ENCODE measurements around the gene HMGCLL1.

Gene HMGCLL1

DNA sequence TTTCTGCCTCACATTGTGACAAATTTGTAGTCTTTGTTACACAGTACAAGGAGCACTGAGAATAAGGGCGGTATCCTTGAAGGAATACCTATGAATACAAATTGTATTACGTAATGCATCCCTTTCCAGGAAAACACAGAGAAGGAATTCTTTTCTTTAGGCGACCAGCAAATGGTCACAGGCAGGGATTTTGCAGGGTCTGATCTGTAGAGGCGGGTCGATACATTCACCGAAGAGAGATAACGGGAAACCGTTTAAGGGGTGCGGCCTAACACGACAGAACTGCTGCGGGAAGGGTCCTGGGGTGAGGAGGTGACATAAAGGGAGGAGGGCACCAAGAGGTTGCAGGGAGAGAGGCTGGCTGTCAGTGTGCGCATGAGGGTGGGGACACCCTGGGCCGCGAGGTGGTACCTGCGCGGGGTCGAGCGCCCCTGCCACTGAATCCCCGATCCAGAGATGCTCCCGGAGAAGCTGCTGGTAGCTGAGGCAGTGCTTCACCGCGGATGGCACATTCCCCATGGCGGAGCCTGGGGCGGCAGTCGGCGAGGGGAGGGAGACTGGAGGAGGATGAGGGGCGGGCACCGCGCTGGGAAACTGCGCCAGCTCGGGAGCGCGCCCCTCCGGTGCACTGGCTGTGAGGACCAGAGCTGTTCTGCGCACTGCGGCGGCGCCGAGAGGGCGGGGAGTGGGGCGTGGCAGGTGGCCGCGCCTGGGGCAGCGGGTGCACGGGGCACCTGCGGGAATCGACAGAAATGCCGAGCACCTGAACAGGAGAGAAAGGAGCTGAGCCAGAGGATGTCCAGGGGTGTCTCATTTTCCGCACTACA, at the start of gene HMGCLL1:
Gene HMGCLL1 (minus strand): TSS at position 656 of the 827 bp plus-strand sequence. CDS start 137 bp downstream, at position 519.
- no peak for DNase-seq

DNA sequence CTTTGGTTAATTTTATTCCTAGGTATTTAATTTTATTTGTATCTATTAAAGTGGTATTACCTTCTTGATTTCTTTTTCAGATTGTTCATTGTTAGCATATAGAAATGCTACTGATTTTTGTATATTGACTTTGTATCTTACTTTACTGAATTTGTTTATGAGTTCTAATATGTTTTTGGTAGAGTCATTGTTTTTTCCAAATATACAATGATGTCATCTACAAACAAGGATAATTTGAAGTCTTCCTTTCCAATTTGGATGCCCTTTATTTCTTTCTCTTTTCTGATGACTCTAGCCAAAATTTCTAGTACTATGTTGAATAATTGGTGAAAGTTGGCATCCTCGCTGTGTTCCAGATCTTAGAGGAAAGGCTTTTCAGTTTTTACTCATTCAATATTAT, 43.0 kb upstream of the HMGCLL1 start:
- no peak for DNase-seq

DNA sequence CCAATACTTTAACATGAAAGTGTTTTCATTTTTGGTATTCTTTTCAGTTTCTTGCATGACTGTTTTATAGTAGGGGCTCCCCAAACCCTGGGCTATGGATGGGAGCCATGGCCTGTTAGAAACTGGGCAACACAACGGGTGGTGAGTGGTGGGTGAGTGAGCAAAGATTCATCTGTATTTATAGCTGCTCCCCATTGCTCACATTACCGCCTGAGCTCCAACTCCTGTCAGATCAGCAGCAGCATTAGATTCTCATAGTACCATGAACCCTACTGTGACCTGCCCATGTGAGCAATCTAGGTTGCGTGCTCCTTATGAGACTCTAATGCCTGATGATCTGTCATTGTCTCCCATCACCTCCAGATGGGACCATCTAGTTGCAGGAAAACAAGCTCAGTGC, 42.3 kb upstream of the HMGCLL1 start:
- no peak for DNase-seq

DNA sequence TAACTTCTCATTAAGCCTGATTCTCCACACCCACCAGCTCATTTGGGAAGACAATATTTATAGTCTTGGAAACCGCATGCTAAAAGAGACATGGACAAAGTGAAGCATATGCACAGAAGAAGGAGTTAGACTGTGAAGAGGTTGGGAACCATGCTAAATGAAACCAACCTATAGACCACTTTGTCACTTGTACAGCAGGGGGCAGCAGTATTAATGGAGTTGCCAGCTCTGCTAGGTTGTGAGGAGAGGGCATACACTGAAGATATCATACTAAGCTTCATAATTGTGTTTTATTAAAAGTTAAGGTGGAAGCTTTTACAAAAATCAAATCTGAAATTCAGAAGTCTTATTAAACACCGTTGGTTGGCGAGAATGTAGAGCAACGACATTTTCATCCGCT, 38.3 kb upstream of the HMGCLL1 start:
- no peak for DNase-seq

DNA sequence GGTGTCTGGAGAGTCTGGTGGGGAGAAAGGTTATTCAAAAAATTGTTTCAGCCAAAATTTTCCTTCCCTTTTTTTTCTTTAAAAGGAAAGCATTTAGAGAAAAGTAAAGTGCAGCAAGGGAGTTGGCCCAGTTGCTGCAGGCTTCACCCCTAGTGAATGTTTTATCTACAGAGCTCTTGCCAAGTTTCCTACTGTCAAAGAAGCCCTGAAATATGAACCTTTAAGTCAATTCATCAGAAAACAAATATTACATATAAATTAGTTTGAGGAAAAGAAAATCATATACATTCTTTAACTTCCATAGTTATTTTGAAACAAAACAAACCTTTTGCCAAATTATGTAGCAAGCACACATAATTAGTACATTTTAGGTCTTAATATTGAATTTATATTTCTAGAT, 25.0 kb upstream of the HMGCLL1 start:
- DNase-seq = no peak

DNA sequence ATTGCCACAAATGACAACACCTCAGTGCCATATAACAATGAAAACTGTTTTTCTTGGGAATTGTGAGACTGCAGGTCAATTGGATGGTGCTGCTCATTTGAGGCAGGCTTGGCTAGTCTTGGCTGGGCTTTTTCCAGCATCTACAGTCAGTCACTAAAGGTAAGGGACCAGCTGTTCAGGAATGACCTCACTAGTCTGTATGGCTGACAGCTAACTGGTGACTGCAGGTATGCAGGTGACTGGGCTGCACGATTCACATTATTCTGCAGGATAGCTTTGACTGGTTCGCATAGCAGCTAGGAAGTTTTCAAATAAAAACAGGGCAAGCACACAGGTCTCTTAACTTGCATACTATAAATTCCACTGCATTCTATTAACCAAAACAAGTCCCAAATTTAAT, 22.1 kb upstream of the HMGCLL1 start:
- DNase-seq = no peak

DNA sequence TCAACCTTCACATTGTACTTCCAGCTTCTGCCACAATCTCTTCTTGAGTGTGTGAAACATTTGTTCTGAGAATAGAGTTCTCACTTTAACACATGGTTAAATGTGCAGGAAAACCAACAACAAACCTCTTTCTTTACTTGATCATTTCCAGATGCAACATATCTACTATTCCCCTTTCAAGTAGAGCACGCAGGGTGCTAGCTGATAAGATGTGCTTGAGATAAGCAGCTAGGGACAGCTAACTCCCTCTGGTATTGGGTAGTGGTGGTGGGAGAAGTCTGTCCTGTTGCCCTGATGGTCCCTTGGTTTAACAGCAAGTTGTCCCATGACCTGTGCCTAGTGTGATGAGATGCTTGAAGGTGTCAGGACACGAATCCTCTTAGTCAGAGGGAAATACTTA, 15.4 kb upstream of the HMGCLL1 start:
- no peak for DNase-seq

DNA sequence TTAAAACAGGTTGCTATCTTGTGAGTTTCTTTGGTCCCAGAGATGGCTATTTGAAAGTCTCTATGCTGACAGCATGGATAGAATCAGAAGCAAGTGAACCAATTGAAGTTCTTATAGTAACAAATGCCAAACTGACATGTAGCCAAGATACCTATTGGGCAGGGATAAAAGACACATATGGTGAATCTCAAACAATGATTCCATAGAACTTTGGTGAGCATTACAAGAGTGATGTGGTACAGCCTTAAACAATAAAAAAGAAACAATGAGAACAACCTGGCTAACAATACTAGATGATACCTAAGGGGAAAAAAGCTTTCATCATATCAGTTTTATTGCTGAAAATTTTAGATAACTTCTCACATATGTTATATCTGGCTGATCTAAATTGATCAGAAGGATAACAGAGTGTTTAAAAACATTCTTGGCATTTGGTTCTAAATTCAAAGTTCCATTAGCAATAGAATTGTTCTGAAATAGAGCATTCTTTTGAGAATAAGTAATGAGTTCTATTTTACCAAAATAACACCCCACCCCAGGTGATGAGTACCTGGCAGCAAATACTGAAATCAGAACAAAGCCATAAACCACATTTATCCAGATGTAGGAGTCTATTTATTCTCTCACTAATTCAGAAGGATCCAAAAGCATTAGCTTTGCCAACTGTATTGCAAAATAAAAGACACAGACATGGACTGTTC, 5.8 kb upstream of the HMGCLL1 start:
- no peak for DNase-seq

DNA sequence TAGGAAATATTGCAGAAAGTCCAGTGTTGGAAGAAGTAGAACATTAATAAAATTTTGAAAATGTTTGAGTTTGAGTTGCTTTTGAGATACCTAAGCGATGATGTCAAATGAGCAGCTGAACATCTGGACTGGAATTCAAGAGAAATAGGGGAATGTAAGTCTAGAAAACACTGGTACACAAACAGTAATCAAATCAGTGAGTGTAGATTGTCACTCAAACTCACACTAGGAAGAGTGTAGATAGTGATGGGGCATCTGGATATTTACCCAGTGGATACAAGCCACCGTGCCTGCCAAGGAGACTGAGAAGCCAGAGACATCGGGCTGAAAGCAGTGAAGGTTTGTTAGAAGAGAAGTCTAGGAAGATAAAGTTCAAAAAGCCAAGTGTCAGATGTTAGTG, 2.2 kb downstream of the HMGCLL1 start:
- DNase-seq = no peak

DNA sequence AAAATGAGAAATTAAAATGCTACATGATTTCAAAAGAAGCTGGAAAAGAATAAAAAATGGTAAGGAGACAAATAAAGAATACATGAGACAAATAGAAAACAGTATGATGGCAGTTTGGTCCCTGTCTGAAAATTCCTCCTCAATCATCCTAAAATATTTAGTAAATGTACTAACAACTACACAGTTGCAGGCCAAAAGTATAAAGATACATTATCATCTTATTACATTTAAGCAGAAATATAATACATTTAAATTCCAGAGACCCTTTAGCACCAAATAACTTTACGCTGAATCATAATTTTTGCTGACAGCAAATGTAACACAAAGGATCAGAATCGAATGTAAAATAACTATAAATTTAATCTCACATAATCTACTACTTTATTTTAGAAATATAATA, 4.4 kb downstream of the HMGCLL1 start:
- no peak for DNase-seq

DNA sequence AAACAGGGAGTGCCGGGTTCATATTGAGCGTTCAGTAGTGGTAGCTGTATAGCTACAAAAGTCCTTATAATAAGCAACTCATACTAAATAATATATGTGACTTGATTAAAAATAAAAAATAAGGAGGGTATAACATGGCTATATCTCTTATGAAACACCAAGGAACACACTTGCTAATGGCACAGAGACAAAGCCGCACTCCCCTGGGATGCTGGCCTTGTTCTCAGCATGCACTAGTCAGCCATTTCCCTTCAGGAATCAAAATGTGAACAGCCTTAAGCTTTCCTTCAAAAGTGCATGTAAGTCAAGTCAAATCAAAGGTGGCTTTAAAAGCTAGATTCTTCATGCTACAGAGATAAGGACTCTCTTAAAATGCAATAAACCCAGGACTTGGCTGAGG, 9.4 kb downstream of the HMGCLL1 start:
- DNase-seq = no peak

DNA sequence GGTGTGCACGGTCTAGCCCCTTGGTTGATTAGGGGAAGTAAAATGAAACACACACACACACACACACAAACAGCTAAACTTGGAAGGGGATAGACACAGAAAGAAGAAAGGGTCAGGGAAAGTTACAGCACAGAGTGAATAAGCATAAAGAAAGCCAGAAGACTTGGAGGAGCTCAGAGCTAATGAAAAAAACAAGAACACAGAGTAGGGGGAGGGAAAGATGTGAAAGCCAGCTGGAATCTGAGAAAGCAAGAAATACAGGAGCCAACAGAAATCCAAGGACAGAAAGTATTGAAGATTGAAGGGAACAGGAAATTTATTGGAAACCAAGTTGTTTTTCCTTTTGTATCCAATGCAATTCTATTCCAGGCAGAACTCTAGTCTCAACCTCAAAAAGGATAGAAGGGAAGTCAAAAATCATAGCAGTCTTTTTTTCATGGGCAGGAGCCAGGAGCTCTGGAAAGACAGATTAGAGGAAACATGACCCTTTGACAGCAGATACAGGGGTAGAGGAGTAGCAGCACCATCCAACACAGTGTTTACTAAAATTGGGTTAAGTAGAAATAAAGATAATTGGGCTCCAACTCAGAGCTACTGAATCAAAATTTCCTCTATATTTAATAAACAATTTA, 10.1 kb downstream of the HMGCLL1 start:
- no peak for DNase-seq

DNA sequence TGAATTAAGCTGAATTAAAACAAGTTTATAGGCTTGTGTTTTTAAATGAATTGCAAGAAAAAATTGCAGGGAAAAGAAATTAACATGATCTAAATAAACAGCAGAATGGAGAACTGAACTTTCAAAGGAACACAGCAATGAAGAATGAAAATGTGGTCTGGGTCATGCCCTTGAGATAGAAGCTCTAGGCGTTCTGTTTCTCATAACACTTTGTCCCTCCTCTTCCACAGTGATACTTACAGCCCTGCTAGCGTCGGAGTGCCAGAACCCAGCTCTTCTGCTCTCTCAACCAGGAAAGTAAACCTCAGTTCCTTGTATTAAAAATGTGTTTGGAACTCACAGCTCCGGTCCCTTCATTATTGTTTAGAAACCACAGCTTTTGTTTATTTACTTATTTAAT, 11.4 kb downstream of the HMGCLL1 start:
- DNase-seq = no peak

DNA sequence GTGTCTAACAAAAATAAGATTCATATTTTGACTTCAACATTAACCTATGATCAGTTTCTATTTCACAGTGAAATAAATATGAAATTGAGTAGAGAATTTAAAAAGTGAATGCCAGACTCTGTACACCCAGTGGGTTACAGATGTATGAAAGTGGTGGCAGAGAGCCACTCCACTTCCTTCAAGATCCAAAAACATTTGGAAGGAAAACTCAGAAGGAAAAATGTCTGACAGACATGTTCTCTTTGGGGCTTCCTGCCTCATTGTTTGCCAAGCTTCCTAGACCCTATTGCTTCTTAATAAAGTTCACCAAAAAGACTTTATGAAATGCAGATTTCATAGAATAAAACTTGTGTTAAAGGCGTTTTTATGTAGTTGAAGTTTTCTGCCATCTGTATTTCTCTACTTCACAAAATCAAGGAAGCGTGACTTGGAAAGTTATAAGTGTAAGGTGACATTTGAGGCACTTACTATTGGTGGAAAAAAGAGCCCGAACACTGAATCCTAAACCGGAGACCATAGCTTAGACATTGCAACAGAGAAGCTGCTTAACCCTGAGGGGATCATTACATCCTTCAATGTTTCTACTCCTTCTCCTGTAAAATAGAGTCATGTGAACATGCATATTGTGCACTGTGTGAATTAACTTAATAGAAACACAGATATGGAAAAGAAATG, 12.8 kb downstream of the HMGCLL1 start:
- DNase-seq = no peak

DNA sequence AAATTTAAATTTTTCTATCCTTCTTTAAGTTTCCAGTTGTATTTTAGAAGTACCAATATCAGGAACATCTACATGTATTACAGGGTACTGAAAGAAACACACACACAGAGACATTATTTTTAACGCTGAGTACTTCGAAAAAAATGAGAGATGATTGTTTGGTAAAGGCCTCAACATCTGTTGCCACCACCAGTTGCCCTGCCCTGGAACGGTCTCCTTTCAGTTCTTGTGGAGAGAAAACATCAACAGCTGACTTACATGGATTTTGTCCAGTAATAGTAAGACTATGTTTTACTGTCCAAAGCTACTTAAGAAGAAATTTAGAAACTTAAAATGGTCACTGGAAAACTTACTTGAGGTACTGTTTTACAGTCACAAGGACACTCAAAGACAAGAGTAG, 16.7 kb downstream of the HMGCLL1 start:
- DNase-seq = no peak

DNA sequence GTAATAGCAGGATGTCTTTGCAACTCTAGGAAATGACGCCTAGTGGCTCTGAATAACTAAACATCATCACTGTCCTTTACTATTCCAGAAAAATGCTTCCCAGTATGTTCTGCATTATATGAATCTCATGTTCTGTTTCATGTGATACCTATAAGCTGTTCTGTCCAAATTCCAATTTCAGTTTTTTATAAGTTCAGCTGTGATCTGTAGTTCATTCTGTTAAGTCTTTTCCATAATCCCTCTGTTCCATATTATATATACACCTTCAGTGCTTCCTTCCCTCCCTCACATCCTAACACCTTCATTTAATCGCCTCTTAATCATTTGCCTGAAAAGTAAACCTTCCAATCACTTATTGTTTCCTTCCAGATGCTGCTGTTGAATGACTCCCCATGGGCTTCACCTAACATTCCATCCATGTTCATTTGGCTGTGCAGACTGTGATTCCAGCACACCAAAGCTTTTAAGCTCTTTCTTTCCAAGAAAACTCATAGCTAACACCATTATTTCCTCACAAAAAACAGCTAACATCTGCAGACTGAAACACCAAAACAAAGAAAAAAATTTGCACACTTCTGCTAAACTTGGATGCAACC, 18.6 kb downstream of the HMGCLL1 start:
- DNase-seq = no peak

DNA sequence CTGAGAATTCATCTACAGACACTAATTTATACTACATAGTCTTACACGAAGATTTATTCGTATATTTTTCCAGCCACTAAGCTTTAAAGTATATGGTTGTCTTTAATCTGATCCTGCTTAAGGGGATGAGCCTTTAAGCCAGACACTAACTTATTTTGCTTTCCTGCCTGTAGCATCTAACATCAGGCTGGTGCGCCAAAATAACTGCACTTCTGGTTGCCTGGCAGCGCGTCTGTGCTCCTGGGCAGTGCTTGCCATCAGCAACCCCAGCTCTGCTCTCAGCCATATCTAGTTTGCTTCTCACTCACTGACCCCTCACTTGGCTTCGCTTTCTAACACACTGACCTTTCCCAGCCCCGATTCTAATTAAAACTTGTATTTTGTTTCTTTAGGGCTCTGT, 21.8 kb downstream of the HMGCLL1 start:
- no peak for DNase-seq

DNA sequence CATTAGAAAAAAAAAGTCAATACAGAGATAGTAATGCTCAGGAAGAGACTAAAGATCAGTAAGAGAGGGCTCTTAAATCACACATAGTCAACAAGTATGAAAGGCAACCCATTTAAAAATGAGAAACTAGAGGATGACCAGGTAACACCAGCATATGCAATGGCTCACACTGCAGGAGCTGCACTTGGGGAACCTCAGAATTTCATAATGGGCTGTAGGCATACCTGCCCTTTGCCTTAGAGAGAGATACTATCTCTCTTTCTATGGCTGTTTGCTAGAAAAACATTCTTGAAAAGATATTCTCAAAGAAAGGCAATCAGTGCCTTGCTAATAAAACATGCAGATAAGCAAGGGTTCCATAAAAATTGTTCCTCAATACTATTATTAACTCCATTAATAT, 33.2 kb downstream of the HMGCLL1 start:
- DNase-seq = no peak

DNA sequence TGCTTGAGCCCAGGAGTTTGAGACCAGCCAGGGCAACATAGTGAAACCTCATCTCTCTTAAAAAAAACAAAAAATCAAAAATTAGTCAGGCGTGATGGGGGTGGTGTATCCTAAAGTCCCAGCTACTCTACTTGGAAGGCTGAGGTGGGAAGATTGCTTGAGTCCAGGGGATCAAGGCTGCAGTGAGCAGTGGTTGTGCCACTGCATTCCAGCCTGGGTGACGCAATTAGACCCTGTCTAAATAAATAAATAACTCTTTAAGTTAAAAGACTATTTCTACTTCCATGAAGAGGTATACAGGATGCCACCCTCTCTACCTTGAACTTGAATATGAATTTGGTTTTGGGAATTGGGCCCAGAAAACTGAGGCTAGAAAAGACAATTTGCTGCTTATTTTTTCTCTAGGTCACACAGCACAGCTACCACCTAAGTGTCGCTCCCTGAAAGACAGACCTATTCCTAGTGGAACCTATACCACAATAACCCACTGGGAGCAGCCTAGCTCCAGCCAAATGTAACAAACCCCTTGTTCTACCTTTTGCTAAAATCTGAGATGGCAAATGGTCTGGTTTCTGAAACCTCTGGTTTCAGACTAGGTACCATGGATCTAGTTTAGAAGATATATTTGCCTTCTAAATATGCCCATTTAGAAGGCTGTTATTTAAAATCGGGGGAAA, 35.2 kb downstream of the HMGCLL1 start:
- no peak for DNase-seq

DNA sequence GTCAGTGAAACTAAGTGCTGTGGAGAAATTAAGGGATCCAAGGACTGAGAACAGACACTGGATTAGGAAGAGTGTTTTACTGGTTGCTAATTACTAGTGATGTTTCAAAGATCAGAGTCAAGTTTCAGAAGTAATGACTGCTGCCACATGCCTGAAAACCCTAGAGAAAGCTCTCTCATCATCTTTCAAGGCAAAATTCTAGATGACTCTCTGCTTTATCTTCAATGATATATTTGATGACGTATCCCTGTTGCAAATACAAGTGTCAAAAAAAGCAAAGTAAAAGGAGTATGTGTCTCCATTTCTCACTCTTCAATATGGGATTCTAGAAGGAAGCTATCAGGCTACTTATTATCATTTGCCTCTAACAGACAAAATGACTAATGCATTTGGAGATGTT, 38.0 kb downstream of the HMGCLL1 start:
- no peak for DNase-seq

DNA sequence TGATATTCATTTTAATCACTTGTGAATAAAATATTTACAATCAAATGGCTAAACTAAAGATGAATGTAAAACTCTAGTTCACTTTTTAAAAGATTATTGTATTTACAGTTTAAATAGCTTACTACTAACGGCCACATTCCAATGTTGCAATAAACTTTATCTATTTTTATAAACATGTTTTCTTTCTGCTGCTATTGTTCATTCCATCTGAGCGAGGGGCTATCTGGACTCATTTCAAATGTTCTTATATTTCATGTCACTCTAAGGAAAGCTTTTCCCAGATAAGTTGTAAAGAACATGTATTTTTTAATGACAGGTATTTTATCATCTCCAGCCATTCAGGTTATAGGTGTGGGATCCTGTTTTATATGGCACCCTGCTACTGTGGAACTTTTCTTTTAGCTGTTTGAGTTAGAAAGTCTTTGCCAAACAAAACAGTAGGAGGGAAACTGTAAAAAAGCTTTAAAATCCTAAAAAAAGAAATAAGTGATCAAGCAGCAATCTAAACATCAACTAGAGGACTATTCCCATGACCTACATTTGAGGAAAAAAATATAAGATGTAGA, 42.5 kb downstream of the HMGCLL1 start:
- DNase-seq = no peak

DNA sequence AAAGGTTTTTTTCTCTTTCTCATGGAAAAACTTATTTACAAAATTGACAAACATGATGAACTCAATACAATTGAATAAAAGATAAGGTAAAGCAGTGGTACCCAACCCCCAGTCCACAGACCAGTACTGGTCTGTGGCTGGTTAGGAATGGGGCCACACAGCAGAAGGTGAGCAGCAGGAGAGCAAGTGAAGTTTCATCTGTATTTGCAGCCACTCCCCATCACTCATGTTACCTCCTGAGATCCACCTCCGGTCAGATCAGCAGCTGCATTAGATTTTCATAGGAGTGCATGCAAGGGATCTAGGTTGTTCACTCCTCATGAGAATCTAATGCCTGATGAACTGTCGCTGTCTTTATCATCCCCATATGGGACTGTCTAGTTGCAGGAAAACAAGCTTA, 47.5 kb downstream of the HMGCLL1 start:
- no peak for DNase-seq

All from CD4-positive, alpha-beta T cell treated with Interleukin-4 for 4 hours (primary cell).